Measurements from ENCODE around the gene EPHA3.

DNA sequence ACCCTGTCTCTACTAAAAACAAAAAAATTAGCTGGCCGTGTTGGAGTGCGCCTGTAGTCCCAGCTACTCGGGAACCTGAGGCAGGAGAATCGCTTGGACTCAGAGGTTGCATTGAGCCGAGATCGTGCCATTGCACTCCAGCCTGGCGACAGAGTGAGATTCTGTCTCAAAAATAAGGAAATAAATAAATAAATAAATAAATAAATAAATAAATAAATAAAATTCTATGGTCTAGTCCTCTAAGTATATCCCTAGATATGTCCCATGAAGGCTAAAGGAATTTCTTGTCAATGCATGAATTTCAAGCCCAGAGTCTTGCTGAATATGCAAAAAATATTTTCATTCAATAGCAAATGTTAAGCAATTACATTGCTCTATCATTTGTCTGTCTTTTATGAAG is 149.0 kb downstream of the EPHA3 start:
- TF ChIP-seq POLR2AphosphoS5 (IDR thresholded peaks at IDR 0.05; ENCODE audit: low read depth, low read length): no peak
- no peak for TF ChIP-seq POU2F2 (IDR thresholded peaks at IDR 0.05; ENCODE audit: low read depth, low read length)
- TF ChIP-seq POLR2A (IDR thresholded peaks at IDR 0.05; ENCODE audit: low read depth, low read length): no peak
- TF ChIP-seq TAF1 (IDR thresholded peaks at IDR 0.05; ENCODE audit: low read depth, low read length): no peak
